ENCODE data around the gene ABCC1.

DNA sequence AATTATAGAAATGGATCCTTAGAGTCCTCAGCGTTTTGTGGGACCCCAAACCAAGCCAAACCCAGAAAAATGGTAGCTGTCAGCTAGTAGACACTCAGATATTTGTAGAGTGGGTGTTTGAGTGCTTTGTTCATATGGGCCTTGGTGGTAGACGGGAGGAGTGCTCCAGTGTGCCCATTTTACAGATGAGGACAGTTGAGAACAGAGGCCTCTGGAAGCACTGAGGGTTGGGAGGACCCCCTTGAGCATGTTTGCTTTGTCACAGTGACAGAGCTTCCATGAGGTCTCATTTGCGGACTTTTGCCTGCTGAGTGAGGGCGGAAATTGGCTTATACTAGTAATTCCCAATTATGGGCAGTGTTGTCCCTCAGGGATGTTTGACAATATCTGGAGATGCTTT, 162.2 kb downstream of the ABCC1 start:
- TF ChIP-seq, protein P1, sequence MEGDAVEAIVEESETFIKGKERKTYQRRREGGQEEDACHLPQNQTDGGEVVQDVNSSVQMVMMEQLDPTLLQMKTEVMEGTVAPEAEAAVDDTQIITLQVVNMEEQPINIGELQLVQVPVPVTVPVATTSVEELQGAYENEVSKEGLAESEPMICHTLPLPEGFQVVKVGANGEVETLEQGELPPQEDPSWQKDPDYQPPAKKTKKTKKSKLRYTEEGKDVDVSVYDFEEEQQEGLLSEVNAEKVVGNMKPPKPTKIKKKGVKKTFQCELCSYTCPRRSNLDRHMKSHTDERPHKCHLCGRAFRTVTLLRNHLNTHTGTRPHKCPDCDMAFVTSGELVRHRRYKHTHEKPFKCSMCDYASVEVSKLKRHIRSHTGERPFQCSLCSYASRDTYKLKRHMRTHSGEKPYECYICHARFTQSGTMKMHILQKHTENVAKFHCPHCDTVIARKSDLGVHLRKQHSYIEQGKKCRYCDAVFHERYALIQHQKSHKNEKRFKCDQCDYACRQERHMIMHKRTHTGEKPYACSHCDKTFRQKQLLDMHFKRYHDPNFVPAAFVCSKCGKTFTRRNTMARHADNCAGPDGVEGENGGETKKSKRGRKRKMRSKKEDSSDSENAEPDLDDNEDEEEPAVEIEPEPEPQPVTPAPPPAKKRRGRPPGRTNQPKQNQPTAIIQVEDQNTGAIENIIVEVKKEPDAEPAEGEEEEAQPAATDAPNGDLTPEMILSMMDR (IDR thresholded peaks at IDR 0.05): no peak
- no peak for TF ChIP-seq POLR2AphosphoS5 (IDR thresholded peaks at IDR 0.05)
- TF ChIP-seq POLR2A (IDR thresholded peaks at IDR 0.05): no peak
- TF ChIP-seq EP300 (IDR thresholded peaks at IDR 0.05): no peak
